C4-2B (cell line): Measurements from ENCODE around the gene PPP1CA.

ENCODE experiments used
- CTCF ChIP-seq: fragments of 450-650 bp; conservative IDR thresholded peaks from 2 replicates; pipeline ENCODE4 v1.5.1; 2017; ENCODE audit warnings: mild to moderate bottlenecking
- ZFX ChIP-seq: fragments of 450-650 bp; IDR thresholded peaks from 2 replicates; pipeline ENCODE4 v1.6.1; 2017

GRCh38 chr11:67368621-67369020 lies 33.0 kb downstream of the PPP1CA start:
- TF ChIP-seq CTCF (no peak), ZFX (no peak)
